ENCODE measurements around the gene TNNI2.

- TF ChIP-seq MAX (IDR thresholded peaks at IDR 0.05; ENCODE audit: low read depth), result no peak
- no peak for TF ChIP-seq ZBTB33 (IDR thresholded peaks at IDR 0.05; ENCODE audit: borderline replicate concordance, low read depth)
- TF ChIP-seq CTCF (IDR thresholded peaks at IDR 0.05), result no peak
- no peak for TF ChIP-seq TAF1 (IDR thresholded peaks at IDR 0.05; ENCODE audit: borderline replicate concordance, low read depth, low read length)
- no peak for TF ChIP-seq TEAD4 (IDR thresholded peaks at IDR 0.05; ENCODE audit: borderline replicate concordance, insufficient read depth)
- TF ChIP-seq MXI1 (IDR thresholded peaks at IDR 0.05; ENCODE audit: low read depth, low read length), result no peak
- no peak for TF ChIP-seq EP300 (IDR thresholded peaks at IDR 0.05; ENCODE audit: borderline replicate concordance in 1 of 2, low read depth in 1 of 2, low read length in 1 of 2)
- no peak for TF ChIP-seq FOXM1 (IDR thresholded peaks at IDR 0.05; ENCODE audit: low read depth)
- TF ChIP-seq RAD21 (IDR thresholded peaks at IDR 0.05; ENCODE audit: low read length), result no peak
- TF ChIP-seq NRF1 (IDR thresholded peaks at IDR 0.05; ENCODE audit: low read depth, low read length), result no peak
- no peak for TF ChIP-seq POLR2AphosphoS5 (IDR thresholded peaks at IDR 0.05; ENCODE audit: low read depth, low read length)
- no peak for TF ChIP-seq YY1 (IDR thresholded peaks at IDR 0.05; ENCODE audit: low read depth)
- TF ChIP-seq JUND (IDR thresholded peaks at IDR 0.05), result no peak
- TF ChIP-seq SMC3 (IDR thresholded peaks at IDR 0.05; ENCODE audit: low read depth, low read length), result no peak
Observed at GRCh38 chr11:1791912-1792311, 46.9 kb upstream of the TNNI2 start.

Measured in SK-N-SH (cell line).